K562 (cell line): ENCODE results near the gene TARS1. TPM values are rescaled to one million over a fixed set of nuclear protein-coding genes. Genes with fewer than 3 reads are reported as not detected.

ENCODE experiments used
- ATAC-seq: fragments of 200-7000 bp; cut with Tn5 transposase; 3 replicates; pipeline ENCODE4 v1.9.1; 2020; ENCODE audit warnings: moderate library complexity
- BruUV-seq: library from RNA; stranded (reverse); fragments of 400-500 nt; replicated peaks from 2 replicates; lab custom pipeline; 2021; lab: Mats Ljungman, UMichigan
- CTCF ChIA-PET: fragments of 300-600 bp; formaldehyde crosslinking; extraction: SDS; loops from one replicate; lab custom pipeline; 2021; ENCODE audit warnings: low intra/inter-chr PET ratio; lab: Yijun Ruan, JAX
- POLR2A ChIA-PET: fragments of 300-600, 350-650 bp; sonication (Branson Sonifier 250); formaldehyde crosslinking; extraction: SDS; loops from one replicate; lab custom pipeline; 2021; ENCODE audit warnings: antibody characterized with exemption, inconsistent platforms; lab: Yijun Ruan, JAX
- DNase-seq, 4 experiments: peaks; one replicate each; pipeline versions ENCODE4 v3.0.0 to v3.0.0-alpha.2; 2011 to 2018; ENCODE audit warnings: low spot score in 3 of 4, mixed read lengths in 3 of 4; ENCODE audit errors: extremely low read depth in 1 of 4
- FAIRE-seq: peaks from 2 replicates; lab custom pipeline; 2011; peaks lifted over from hg19 to GRCh38; lab: Jason Lieb, UNC
- H2AFZ ChIP-seq: 2 replicates; pipeline ENCODE4 v1.6.0; 2011; ENCODE audit warnings: low read depth, low read length, control low read depth, inconsistent platforms
- H3K27ac ChIP-seq: fragments of 200-600 bp; 3 replicates; pipeline ENCODE4 v1.8.0; 2011; ENCODE audit warnings: low read depth, mild to moderate bottlenecking, control low read depth, inconsistent platforms, low read length, moderate library complexity, mixed read lengths; ENCODE audit errors: extremely low read depth
- H3K27me3 ChIP-seq, 2 experiments: fragments of 300-600 bp in 1 of 2; 2 replicates in 1 of 2; 3 replicates in 1 of 2; pipeline versions ENCODE4 v1.6.0 to v1.8.0; 2011; ENCODE audit warnings: inconsistent platforms in 2 of 2, low read length in 2 of 2, mild to moderate bottlenecking in 1 of 2, mixed read lengths in 1 of 2, moderate library complexity in 1 of 2; ENCODE audit not compliant: control insufficient read depth in 2 of 2, insufficient read depth in 2 of 2
- H3K36me3 ChIP-seq: fragments of 300-600 bp; 3 replicates; pipeline ENCODE4 v1.8.0; 2011; ENCODE audit warnings: mild to moderate bottlenecking, low read length, inconsistent platforms; ENCODE audit not compliant: control insufficient read depth, insufficient read depth
- H3K4me1 ChIP-seq, 2 experiments: fragments of 200-600 bp in 1 of 2; replicated peaks in 1 of 2; 2 replicates in 1 of 2; 3 replicates in 1 of 2; pipeline versions ENCODE4 v1.5.1 to v1.8.0; 2011; ENCODE audit warnings: inconsistent platforms in 2 of 2, low read length in 2 of 2, mild to moderate bottlenecking in 1 of 2, mixed read lengths in 1 of 2, moderate library complexity in 1 of 2; ENCODE audit not compliant: control insufficient read depth in 2 of 2, insufficient read depth in 2 of 2
- H3K4me2 ChIP-seq: 2 replicates; pipeline ENCODE4 v1.6.1; 2011; ENCODE audit warnings: low read length, control low read depth, inconsistent platforms, mixed read lengths; ENCODE audit not compliant: insufficient read depth
- H3K4me3 ChIP-seq: fragments of 200-600 bp; sonication (generic), shearing (Covaris generic); 2 replicates; pipeline ENCODE4 v1.5.1; 2016; ENCODE audit warnings: control low read depth, inconsistent platforms
- H3K79me2 ChIP-seq: fragments of 200-600 bp; 3 replicates; pipeline ENCODE4 v1.8.0; 2011; ENCODE audit warnings: low read length, inconsistent platforms; ENCODE audit not compliant: control insufficient read depth, insufficient read depth
- H3K9ac ChIP-seq, 2 experiments: 2 replicates each; pipeline versions ENCODE4 v1.6.0 to v1.6.1; 2011; ENCODE audit warnings: low read depth in 2 of 2, low read length in 2 of 2, control low read depth in 1 of 2, inconsistent platforms in 1 of 2, mild to moderate bottlenecking in 1 of 2, mixed read lengths in 1 of 2; ENCODE audit not compliant: insufficient read depth in 1 of 2
- H3K9me1 ChIP-seq: one replicate; pipeline ENCODE4 v1.6.0; 2011; ENCODE audit warnings: inconsistent platforms, mild to moderate bottlenecking, low read length, moderate library complexity; ENCODE audit not compliant: control insufficient read depth, insufficient read depth
- H3K9me3 ChIP-seq: replicated peaks from 2 replicates; pipeline ENCODE4 v1.5.1; 2011; ENCODE audit warnings: low read depth, low read length, inconsistent platforms; ENCODE audit not compliant: control insufficient read depth, insufficient read depth
- H4K20me1 ChIP-seq: replicated peaks from 2 replicates; pipeline ENCODE4 v1.6.1; 2011; ENCODE audit warnings: low read length, inconsistent platforms, mixed read lengths; ENCODE audit not compliant: control insufficient read depth, insufficient read depth
- BHLHE40 ChIP-seq: IDR thresholded peaks from 2 replicates; pipeline ENCODE4 v1.6.1; 2011; ENCODE audit warnings: low read length, improper control_type of control experiment
- ELF2 ChIP-seq: fragments of 250-450 bp; sonication (Bioruptor Pico); IDR thresholded peaks from 2 replicates; pipeline ENCODE4 v1.5.0; 2021; ENCODE audit warnings: mild to moderate bottlenecking
- FIP1L1 ChIP-seq: fragments of 200-400 bp; formaldehyde crosslinking; IDR thresholded peaks from 2 replicates; pipeline ENCODE4 v1.6.1; 2018; ENCODE audit warnings: mild to moderate bottlenecking, low read depth, low read length; ENCODE audit not compliant: poor library complexity, severe bottlenecking
- HINFP ChIP-seq: fragments of 450-650 bp; conservative IDR thresholded peaks from 2 replicates; pipeline ENCODE4 v1.6.1; 2016; ENCODE audit warnings: missing genetic modification characterization, low read depth, mild to moderate bottlenecking, control low read depth, missing compliant biosample characterization
- LEF1 ChIP-seq: fragments of 450-650 bp; IDR thresholded peaks from 2 replicates; pipeline ENCODE4 v1.6.1; 2016; ENCODE audit warnings: mild to moderate bottlenecking
- NFIC ChIP-seq: fragments of 450-650 bp; IDR thresholded peaks from 2 replicates; pipeline ENCODE4 v1.6.1; 2017; ENCODE audit warnings: mild to moderate bottlenecking, inconsistent platforms
- POLR2H ChIP-seq: IDR thresholded peaks from 2 replicates; pipeline ENCODE4 v1.6.1; 2016; ENCODE audit warnings: missing genetic modification characterization, low read depth, mild to moderate bottlenecking, control low read depth, missing compliant biosample characterization, moderate library complexity
- RBM39 ChIP-seq: fragments of 200-400 bp; formaldehyde crosslinking; optimal IDR thresholded peaks from 2 replicates; pipeline ENCODE3; 2018; ENCODE audit warnings: low read depth, low read length
- SMAD1 ChIP-seq: fragments of 150-350 bp; IDR thresholded peaks from 2 replicates; pipeline ENCODE4 v1.6.1; 2014; ENCODE audit warnings: low read length, low read depth; ENCODE audit not compliant: partially characterized antibody
- whole genome bisulfite sequencing: fragments of 100-300 bp; shearing (Covaris generic); methylation state at CpG from one replicate; pipeline ENCODE4 v1.1.6; 2016; ENCODE audit warnings: low coverage, mixed read lengths; ENCODE audit not compliant: insufficient coverage; ENCODE audit errors: missing lambda C conversion rate; 5-methylcytosine and 5-hydroxymethylcytosine counted together
- in situ Hi-C: fragments of 300-500 bp; cut with MboI; formaldehyde crosslinking; loops from 4 replicates; pipeline ENCODE4 v1.15.0; 2018; ENCODE audit warnings: inconsistent platforms, mixed read lengths
- intact Hi-C: fragments of 100-400 bp; cut with micrococcal nuclease; formaldehyde crosslinking; loops from 2 replicates; pipeline ENCODE4 v1.14.2; 2022
- polyA plus RNA-seq, 8 experiments: library from polyadenylated mRNA; depleted of rRNA in 4 of 8; stranded (reverse) in 5 of 8; unstranded in 3 of 8; fragments of >200 nt; fragmentation: Nextera tagmentation in 2 of 8; fragmentation: Illumina TruSeq in 1 of 8; extraction: Ambion mirVana in 2 of 8; extraction: Trizol in 1 of 8; gene quantifications; 2 replicates each; pipeline versions ENCODE4 v1.2.1 to v1.2.3, GENCODE V29; 2011 to 2014; ENCODE audit warnings: inconsistent platforms in 1 of 8, missing spikeins in 1 of 8
- total RNA-seq, 7 experiments: library from RNA; depleted of rRNA in 6 of 7; stranded (reverse); fragments of >200 nt in 6 of 7; fragmentation: Illumina TruSeq in 2 of 7; extraction: Trizol in 2 of 7; gene quantifications; 2 replicates each; pipeline versions ENCODE4 v1.2.1 to v1.2.3, GENCODE V29; 2011 to 2021; ENCODE audit warnings: low replicate concordance in 1 of 7
- TF ChIP-seq, protein P1 (sequence below): sonication (generic); formaldehyde crosslinking; IDR thresholded peaks from 2 replicates; pipeline ENCODE4 v1.8.1; 2023; ENCODE audit warnings: mild to moderate bottlenecking, missing genetic modification reagents
- TF ChIP-seq, protein P2 (sequence below): fragments of 450-650 bp; formaldehyde crosslinking; IDR thresholded peaks from 2 replicates; pipeline ENCODE4 v1.4.0; 2022; ENCODE audit warnings: mild to moderate bottlenecking, moderate library complexity
- TF ChIP-seq, protein P3 (sequence below): fragments of 450-650 bp; formaldehyde crosslinking; conservative IDR thresholded peaks from 2 replicates; pipeline ENCODE4 v1.4.0; 2022; ENCODE audit warnings: mild to moderate bottlenecking, missing genetic modification characterization
- TF ChIP-seq, protein P4 (sequence below): fragments of 200-400 bp; formaldehyde crosslinking; IDR thresholded peaks from 2 replicates; pipeline ENCODE4 v1.6.1; 2017; ENCODE audit warnings: mild to moderate bottlenecking, low read depth, low read length, moderate library complexity

Gene TARS1
- total and polyA plus RNA-seq, 9 of the 15 experiments (the other 6 are each of a cell fraction or from before 2014, with no cell fraction given), result 263 to 518 (median 439) TPM

- Histone ChIP-seq H3K36me3 (no peaks in the 10 kb centered on the region), H3K9me3 (no peaks in the 10 kb centered on the region), H3K4me3 (no peak overlapping the region), H2AFZ (no peak overlapping the region), H3K27me3 (peaks cover 0 to 11% of the 10 kb centered on the region in 2 experiments; a peak in 1 of 5 replicates), H3K79me2 (no peaks in the 10 kb centered on the region), H3K9me1 (no peaks in the 10 kb centered on the region), H3K9ac (no peak overlapping the region), H3K27ac (no peak overlapping the region), H3K4me2 (no peak overlapping the region), H4K20me1 (no peaks in the 10 kb centered on the region), H3K4me1 (peaks cover 0 to 6% of the 10 kb centered on the region in 2 experiments; a peak in 1 of 5 replicates)
- no TSS peak for BruUV-seq
- intact Hi-C loops, result no loop called here
- no peak for DNase-seq
- POLR2A ChIA-PET, result interaction anchor here (0.7 to 1.1 kb wide), 2 partner anchors 13 to 765 kb away, joined by 3 to 4 read pairs; no protein-coding TSS in a partner anchor
- TF ChIP-seq POLR2H (tag) (no peak), RBM39 (no peak), NFIC (no peak), SMAD1 (no peak), ELF2 (CRISPR knock-in tag) (no peak), BHLHE40 (no peak), FIP1L1 (no peak), HINFP (no peak), LEF1 (no peak)
- TF ChIP-seq, protein P1, sequence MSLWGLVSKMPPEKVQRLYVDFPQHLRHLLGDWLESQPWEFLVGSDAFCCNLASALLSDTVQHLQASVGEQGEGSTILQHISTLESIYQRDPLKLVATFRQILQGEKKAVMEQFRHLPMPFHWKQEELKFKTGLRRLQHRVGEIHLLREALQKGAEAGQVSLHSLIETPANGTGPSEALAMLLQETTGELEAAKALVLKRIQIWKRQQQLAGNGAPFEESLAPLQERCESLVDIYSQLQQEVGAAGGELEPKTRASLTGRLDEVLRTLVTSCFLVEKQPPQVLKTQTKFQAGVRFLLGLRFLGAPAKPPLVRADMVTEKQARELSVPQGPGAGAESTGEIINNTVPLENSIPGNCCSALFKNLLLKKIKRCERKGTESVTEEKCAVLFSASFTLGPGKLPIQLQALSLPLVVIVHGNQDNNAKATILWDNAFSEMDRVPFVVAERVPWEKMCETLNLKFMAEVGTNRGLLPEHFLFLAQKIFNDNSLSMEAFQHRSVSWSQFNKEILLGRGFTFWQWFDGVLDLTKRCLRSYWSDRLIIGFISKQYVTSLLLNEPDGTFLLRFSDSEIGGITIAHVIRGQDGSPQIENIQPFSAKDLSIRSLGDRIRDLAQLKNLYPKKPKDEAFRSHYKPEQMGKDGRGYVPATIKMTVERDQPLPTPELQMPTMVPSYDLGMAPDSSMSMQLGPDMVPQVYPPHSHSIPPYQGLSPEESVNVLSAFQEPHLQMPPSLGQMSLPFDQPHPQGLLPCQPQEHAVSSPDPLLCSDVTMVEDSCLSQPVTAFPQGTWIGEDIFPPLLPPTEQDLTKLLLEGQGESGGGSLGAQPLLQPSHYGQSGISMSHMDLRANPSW (CRISPR knock-in tag), result no peak
- TF ChIP-seq, protein P2, sequence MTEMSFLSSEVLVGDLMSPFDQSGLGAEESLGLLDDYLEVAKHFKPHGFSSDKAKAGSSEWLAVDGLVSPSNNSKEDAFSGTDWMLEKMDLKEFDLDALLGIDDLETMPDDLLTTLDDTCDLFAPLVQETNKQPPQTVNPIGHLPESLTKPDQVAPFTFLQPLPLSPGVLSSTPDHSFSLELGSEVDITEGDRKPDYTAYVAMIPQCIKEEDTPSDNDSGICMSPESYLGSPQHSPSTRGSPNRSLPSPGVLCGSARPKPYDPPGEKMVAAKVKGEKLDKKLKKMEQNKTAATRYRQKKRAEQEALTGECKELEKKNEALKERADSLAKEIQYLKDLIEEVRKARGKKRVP, result no peak
- TF ChIP-seq, protein P3, sequence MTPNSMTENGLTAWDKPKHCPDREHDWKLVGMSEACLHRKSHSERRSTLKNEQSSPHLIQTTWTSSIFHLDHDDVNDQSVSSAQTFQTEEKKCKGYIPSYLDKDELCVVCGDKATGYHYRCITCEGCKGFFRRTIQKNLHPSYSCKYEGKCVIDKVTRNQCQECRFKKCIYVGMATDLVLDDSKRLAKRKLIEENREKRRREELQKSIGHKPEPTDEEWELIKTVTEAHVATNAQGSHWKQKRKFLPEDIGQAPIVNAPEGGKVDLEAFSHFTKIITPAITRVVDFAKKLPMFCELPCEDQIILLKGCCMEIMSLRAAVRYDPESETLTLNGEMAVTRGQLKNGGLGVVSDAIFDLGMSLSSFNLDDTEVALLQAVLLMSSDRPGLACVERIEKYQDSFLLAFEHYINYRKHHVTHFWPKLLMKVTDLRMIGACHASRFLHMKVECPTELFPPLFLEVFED (CRISPR knock-in tag), result no peak
- TF ChIP-seq, protein P4, sequence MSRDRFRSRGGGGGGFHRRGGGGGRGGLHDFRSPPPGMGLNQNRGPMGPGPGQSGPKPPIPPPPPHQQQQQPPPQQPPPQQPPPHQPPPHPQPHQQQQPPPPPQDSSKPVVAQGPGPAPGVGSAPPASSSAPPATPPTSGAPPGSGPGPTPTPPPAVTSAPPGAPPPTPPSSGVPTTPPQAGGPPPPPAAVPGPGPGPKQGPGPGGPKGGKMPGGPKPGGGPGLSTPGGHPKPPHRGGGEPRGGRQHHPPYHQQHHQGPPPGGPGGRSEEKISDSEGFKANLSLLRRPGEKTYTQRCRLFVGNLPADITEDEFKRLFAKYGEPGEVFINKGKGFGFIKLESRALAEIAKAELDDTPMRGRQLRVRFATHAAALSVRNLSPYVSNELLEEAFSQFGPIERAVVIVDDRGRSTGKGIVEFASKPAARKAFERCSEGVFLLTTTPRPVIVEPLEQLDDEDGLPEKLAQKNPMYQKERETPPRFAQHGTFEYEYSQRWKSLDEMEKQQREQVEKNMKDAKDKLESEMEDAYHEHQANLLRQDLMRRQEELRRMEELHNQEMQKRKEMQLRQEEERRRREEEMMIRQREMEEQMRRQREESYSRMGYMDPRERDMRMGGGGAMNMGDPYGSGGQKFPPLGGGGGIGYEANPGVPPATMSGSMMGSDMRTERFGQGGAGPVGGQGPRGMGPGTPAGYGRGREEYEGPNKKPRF, result no peak
- CTCF ChIA-PET, result no interaction called here
- no peak for FAIRE-seq
- WGBS, result 35% methylated on average over 27 of the region's 27 CpGs
- in situ Hi-C loops, result no loop called here
- peak; percentile 20; the same call in 2 of the 3 replicates for ATAC-seq
These were observed 61.1 kb downstream of the TARS1 start for GRCh38 chr5:33501899-33502298.
